SK-N-SH treated with all-trans-retinoic acid at 6 μM for 48 hours (cell line): Measurements from ENCODE around the gene ITIH6.

Experiments
- ISL1 ChIP-seq: fragments of 250-450 bp; sonication (Bioruptor Pico); IDR thresholded peaks from 2 replicates; pipeline ENCODE4 v2.1.2; 2022; ENCODE audit warnings: mild to moderate bottlenecking, moderate library complexity
- SNAI2 ChIP-seq: fragments of 250-450 bp; sonication (Bioruptor Pico); IDR thresholded peaks from 2 replicates; pipeline ENCODE4 v1.5.0; 2020; ENCODE audit warnings: mild to moderate bottlenecking, moderate library complexity
- TOX ChIP-seq: fragments of 250-450 bp; sonication (Bioruptor Pico); IDR thresholded peaks from 2 replicates; pipeline ENCODE4 v1.8.0; 2021; ENCODE audit warnings: mild to moderate bottlenecking, moderate library complexity, borderline replicate concordance
- ZFP3 ChIP-seq: fragments of 250-450 bp; sonication (Bioruptor Pico); IDR thresholded peaks from 2 replicates; pipeline ENCODE4 v1.5.0; 2020; ENCODE audit warnings: mild to moderate bottlenecking, moderate library complexity
- ZNF565 ChIP-seq: fragments of 450-650 bp; formaldehyde crosslinking; conservative IDR thresholded peaks from 2 replicates; pipeline ENCODE4 v1.5.0; 2020; ENCODE audit warnings: low read depth, mild to moderate bottlenecking, moderate library complexity

DNA sequence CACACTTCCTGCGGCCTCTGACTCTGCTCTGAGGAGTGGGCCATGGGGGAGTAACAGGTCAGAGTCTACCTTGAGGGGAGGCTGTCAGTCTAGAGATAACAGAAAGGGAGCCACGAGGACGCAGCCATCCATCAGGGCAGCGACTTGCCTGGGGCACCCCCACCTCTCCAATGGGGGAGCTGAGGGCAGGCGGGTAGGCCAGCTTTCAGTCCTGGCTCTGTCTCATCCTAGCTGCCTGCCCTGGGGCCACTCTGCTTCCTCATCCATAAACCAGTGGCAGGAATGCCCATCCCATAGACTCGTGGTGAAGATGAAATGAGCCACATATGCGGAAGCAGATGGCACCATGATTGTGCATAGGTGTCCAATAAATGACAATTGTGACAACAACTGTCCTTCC is 22.7 kb upstream of the ITIH6 start:
- TF ChIP-seq ZFP3 (CRISPR knock-in tag) (no peak), ZNF565 (no peak), TOX (no peak), ISL1 (CRISPR knock-in tag) (no peak), SNAI2 (CRISPR knock-in tag) (no peak)
